ENCODE results near the gene SHE.
A peak's percentile ranks its signal among the peaks of the same experiment; 100 is the strongest.

SHE gene

DNA sequence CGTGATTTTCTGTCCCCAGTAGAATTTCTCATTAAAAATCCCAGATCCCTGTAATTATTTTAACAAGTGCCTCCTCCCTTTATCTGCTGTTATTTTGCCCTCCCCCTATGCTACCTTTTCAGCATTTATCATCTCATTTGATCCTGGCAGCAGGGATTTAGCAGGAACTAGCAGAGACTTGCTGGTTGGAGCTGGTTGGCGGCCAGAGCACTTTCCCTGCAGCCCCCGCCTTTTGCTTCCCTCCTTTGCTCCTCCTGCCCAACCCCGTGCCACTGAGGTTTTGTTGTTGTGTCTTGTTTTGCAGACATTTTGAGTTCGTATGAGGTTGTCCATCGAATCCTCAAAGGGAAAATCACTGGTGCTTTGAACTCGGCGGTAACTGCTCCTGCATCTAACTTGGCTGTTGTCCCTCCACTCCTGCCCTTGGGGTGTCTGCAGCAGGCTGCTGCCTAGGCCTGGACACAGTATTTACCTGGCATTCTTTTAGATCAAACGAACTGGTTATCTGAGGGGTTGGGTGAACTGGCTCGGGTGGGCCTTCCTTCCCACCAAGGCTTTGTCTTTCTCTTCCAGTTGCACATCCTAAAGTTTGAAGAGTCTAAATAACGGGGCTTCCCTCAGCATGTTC lies 45.0 kb upstream of the SHE start:
- Histone ChIP-seq H3K9me3 (ENCODE audit: insufficient read depth, low read length) (no peaks in the 10 kb centered on the region), H3K79me2 (ENCODE audit: insufficient read depth, low read length) (no peaks in the 10 kb centered on the region), H3K4me2 (ENCODE audit: low read depth, low read length, poor library complexity, severe bottlenecking) (no peak overlapping the region), H4K20me1 (ENCODE audit: low read depth, low read length) (peaks cover 3% of the 10 kb centered on the region; the same call in 1 of the 2 replicates), H3K9me2 (replicated peaks; ENCODE audit: insufficient read depth, low read length) (no peaks in the 10 kb centered on the region), H2AFZ (ENCODE audit: low read depth, low read length, severe bottlenecking) (no peak overlapping the region), H3K27me3 (ENCODE audit: low read length) (no peaks in the 10 kb centered on the region), H3K36me3 (ENCODE audit: low read length) (peaks cover 11% of the 10 kb centered on the region), H3K4me3 (ENCODE audit: insufficient read depth, low read length, poor library complexity, severe bottlenecking) (no peak overlapping the region), H3K9ac (ENCODE audit: low read length) (no peak overlapping the region), H3K27ac (ENCODE audit: low read depth, low read length) (no peak overlapping the region), H3F3A (ENCODE audit: insufficient read depth) (peaks cover 8% of the 10 kb centered on the region)
- no peak for TF ChIP-seq EZH2phosphoT487 (conservative IDR thresholded peaks at IDR 0.05; ENCODE audit: low read length)
- TF ChIP-seq, protein P1, sequence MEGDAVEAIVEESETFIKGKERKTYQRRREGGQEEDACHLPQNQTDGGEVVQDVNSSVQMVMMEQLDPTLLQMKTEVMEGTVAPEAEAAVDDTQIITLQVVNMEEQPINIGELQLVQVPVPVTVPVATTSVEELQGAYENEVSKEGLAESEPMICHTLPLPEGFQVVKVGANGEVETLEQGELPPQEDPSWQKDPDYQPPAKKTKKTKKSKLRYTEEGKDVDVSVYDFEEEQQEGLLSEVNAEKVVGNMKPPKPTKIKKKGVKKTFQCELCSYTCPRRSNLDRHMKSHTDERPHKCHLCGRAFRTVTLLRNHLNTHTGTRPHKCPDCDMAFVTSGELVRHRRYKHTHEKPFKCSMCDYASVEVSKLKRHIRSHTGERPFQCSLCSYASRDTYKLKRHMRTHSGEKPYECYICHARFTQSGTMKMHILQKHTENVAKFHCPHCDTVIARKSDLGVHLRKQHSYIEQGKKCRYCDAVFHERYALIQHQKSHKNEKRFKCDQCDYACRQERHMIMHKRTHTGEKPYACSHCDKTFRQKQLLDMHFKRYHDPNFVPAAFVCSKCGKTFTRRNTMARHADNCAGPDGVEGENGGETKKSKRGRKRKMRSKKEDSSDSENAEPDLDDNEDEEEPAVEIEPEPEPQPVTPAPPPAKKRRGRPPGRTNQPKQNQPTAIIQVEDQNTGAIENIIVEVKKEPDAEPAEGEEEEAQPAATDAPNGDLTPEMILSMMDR (IDR thresholded peaks at IDR 0.05; ENCODE audit: insufficient read depth, low read length, poor library complexity, severe bottlenecking): no peak

DNA sequence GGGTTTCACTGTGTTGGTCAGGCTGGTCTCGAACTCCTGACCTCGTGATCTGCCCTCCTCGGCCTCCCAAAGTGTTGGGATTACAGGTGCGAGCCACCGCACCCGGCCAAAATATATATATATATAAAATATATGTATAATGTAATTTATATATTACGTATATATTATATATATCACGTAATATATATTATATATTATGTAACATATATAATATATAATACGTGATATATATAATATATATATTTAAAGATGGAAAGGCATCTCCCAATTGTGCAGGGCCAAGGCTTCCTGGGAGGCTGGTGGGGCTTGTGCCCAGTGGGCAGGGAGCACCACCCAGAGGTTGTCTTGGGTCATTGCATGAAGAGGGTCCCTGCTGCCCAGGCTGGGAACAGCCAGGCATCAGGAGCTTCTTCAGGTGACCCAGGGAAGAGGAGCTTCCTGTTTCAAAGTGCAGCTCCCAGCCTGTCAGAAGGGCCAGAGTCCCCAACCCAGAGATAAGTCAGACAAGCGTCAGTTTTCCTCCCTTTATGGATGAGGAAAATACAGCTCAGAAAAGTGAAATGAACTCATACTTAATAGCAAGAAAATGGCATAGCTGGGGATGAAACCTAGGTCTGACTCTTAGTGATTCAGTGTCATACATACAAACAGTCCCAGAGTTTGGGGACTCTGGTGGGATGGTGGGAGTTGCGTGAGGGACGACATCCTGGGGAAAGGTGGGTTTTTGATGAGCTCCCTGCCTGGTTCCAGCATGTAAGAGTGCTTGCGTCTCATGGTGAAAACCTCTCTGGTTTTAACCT lies 44.3 kb upstream of the SHE start:
- H2AFZ ChIP-seq (ENCODE audit: low read depth, low read length, severe bottlenecking): no peak overlapping the region
- H3K27ac ChIP-seq (ENCODE audit: low read depth, low read length): no peak overlapping the region
- peaks cover 11% of the 10 kb centered on the region for H3K36me3 ChIP-seq (ENCODE audit: low read length)
- H3K9me2 ChIP-seq (replicated peaks; ENCODE audit: insufficient read depth, low read length): no peaks in the 10 kb centered on the region
- no peaks in the 10 kb centered on the region for H3K79me2 ChIP-seq (ENCODE audit: insufficient read depth, low read length)
- H3F3A ChIP-seq (ENCODE audit: insufficient read depth): peaks cover 8% of the 10 kb centered on the region
- H4K20me1 ChIP-seq (ENCODE audit: low read depth, low read length): peaks cover 3% of the 10 kb centered on the region; the same call in 1 of the 2 replicates
- no peak overlapping the region for H3K4me3 ChIP-seq (ENCODE audit: insufficient read depth, low read length, poor library complexity, severe bottlenecking)
- H3K9me3 ChIP-seq (ENCODE audit: insufficient read depth, low read length): no peaks in the 10 kb centered on the region
- no peak overlapping the region for H3K9ac ChIP-seq (ENCODE audit: low read length)
- H3K4me2 ChIP-seq (ENCODE audit: low read depth, low read length, poor library complexity, severe bottlenecking): no peak overlapping the region
- TF ChIP-seq, protein P1 (IDR thresholded peaks at IDR 0.05; ENCODE audit: insufficient read depth, low read length, poor library complexity, severe bottlenecking): peak; percentile 28
- no peak for TF ChIP-seq EZH2phosphoT487 (conservative IDR thresholded peaks at IDR 0.05; ENCODE audit: low read length)
- no peaks in the 10 kb centered on the region for H3K27me3 ChIP-seq (ENCODE audit: low read length)

DNA sequence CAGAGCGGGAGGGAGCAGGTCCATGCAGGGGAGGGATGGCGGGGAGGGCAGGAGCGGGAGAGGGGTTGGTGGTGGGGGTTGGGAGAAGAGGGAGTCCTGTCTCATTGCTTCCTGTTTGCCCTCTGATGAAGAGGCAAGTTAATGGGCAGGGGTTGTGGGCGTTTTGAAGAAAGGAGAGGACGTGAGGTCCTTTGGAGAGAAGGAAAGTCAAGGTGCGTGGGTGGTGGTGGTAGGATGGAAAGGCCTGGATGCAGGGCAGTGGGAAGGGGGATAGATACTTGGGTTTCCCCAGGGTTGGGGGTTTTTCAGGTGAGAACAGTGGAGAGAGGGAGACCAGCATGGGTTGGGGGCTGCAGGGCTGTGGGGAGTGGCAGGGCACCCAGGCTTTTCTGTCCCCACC lies 39.0 kb upstream of the SHE start:
- Histone ChIP-seq H3K36me3 (ENCODE audit: low read length) (no peaks in the 10 kb centered on the region), H3F3A (ENCODE audit: insufficient read depth) (no peaks in the 10 kb centered on the region), H3K9me2 (replicated peaks; ENCODE audit: insufficient read depth, low read length) (no peaks in the 10 kb centered on the region), H3K9me3 (ENCODE audit: insufficient read depth, low read length) (no peaks in the 10 kb centered on the region), H4K20me1 (ENCODE audit: low read depth, low read length) (no peaks in the 10 kb centered on the region), H3K4me2 (ENCODE audit: low read depth, low read length, poor library complexity, severe bottlenecking) (no peak overlapping the region), H2AFZ (ENCODE audit: low read depth, low read length, severe bottlenecking) (no peak overlapping the region), H3K27me3 (ENCODE audit: low read length) (no peaks in the 10 kb centered on the region), H3K9ac (ENCODE audit: low read length) (no peak overlapping the region), H3K27ac (ENCODE audit: low read depth, low read length) (no peak overlapping the region), H3K79me2 (ENCODE audit: insufficient read depth, low read length) (no peaks in the 10 kb centered on the region), H3K4me3 (ENCODE audit: insufficient read depth, low read length, poor library complexity, severe bottlenecking) (no peak overlapping the region)
- TF ChIP-seq, protein P1 (IDR thresholded peaks at IDR 0.05; ENCODE audit: insufficient read depth, low read length, poor library complexity, severe bottlenecking): no peak
- no peak for TF ChIP-seq EZH2phosphoT487 (conservative IDR thresholded peaks at IDR 0.05; ENCODE audit: low read length)
